SK-N-SH treated with all-trans-retinoic acid at 6 μM for 48 hours (cell line): ENCODE measurements around the gene C12orf42.

Experiments used
- ATAC-seq: fragments of 200-7000 bp; cut with Tn5 transposase; 3 replicates; pipeline ENCODE4 v1.9.1; 2020; ENCODE audit warnings: mild to moderate bottlenecking, moderate library complexity
- ARNTL ChIP-seq: fragments of 450-650 bp; formaldehyde crosslinking; IDR thresholded peaks from 2 replicates; pipeline ENCODE4 v1.5.0; 2020; ENCODE audit warnings: low read depth, mild to moderate bottlenecking, moderate library complexity, borderline replicate concordance
- BACH2 ChIP-seq: fragments of 250-450 bp; sonication (Bioruptor Pico); IDR thresholded peaks from 2 replicates; pipeline ENCODE4 v1.9.0; 2021; ENCODE audit warnings: mild to moderate bottlenecking, borderline replicate concordance
- CREB5 ChIP-seq: fragments of 250-450 bp; sonication (Bioruptor Pico); IDR thresholded peaks from 2 replicates; pipeline ENCODE4 v1.5.1; 2020; ENCODE audit warnings: low read depth, mild to moderate bottlenecking, moderate library complexity
- CSDC2 ChIP-seq: fragments of 250-450 bp; sonication (Bioruptor Pico); IDR thresholded peaks from 2 replicates; pipeline ENCODE4 v1.5.0; 2020; ENCODE audit warnings: mild to moderate bottlenecking, moderate library complexity
- CSRNP3 ChIP-seq: fragments of 250-450 bp; sonication (Bioruptor Pico); IDR thresholded peaks from 2 replicates; pipeline ENCODE4 v1.5.1; 2021; ENCODE audit warnings: mild to moderate bottlenecking, moderate library complexity
- ESRRG ChIP-seq: fragments of 250-450 bp; sonication (Bioruptor Pico); IDR thresholded peaks from 2 replicates; pipeline ENCODE4 v1.6.1; 2021; ENCODE audit warnings: mild to moderate bottlenecking
- GLIS3 ChIP-seq: fragments of 250-450 bp; sonication (Bioruptor Pico); IDR thresholded peaks from 2 replicates; pipeline ENCODE4 v1.5.0; 2020; ENCODE audit warnings: mild to moderate bottlenecking, moderate library complexity
- ISL1 ChIP-seq: fragments of 250-450 bp; sonication (Bioruptor Pico); IDR thresholded peaks from 2 replicates; pipeline ENCODE4 v2.1.2; 2022; ENCODE audit warnings: mild to moderate bottlenecking, moderate library complexity
- OSR1 ChIP-seq: fragments of 250-450 bp; sonication (Bioruptor Pico); IDR thresholded peaks from 2 replicates; pipeline ENCODE4 v1.8.0; 2022; ENCODE audit warnings: moderate library complexity, mild to moderate bottlenecking, inconsistent platforms
- PATZ1 ChIP-seq: fragments of 250-450 bp; sonication (Bioruptor Pico); IDR thresholded peaks from 2 replicates; pipeline ENCODE4 v1.8.0; 2020; ENCODE audit warnings: mild to moderate bottlenecking, moderate library complexity, borderline replicate concordance
- POU6F1 ChIP-seq: fragments of 250-450 bp; sonication (Bioruptor Pico); IDR thresholded peaks from 2 replicates; pipeline ENCODE4 v1.8.0; 2021; ENCODE audit warnings: low read depth, mild to moderate bottlenecking, moderate library complexity, borderline replicate concordance
- PPARA ChIP-seq: fragments of 250-450 bp; sonication (Bioruptor Pico); IDR thresholded peaks from 2 replicates; pipeline ENCODE4 v1.5.0; 2020; ENCODE audit warnings: mild to moderate bottlenecking, borderline replicate concordance
- RARB ChIP-seq: fragments of 250-450 bp; sonication (Bioruptor Pico); IDR thresholded peaks from 2 replicates; pipeline ENCODE4 v1.8.0; 2021; ENCODE audit warnings: mild to moderate bottlenecking, moderate library complexity
- TCF4 ChIP-seq: fragments of 250-450 bp; sonication (Bioruptor Pico); IDR thresholded peaks from 2 replicates; pipeline ENCODE4 v1.8.0; 2021; ENCODE audit warnings: mild to moderate bottlenecking, moderate library complexity, borderline replicate concordance
- TOX ChIP-seq: fragments of 250-450 bp; sonication (Bioruptor Pico); IDR thresholded peaks from 2 replicates; pipeline ENCODE4 v1.8.0; 2021; ENCODE audit warnings: mild to moderate bottlenecking, moderate library complexity, borderline replicate concordance
- TSHZ2 ChIP-seq: fragments of 250-450 bp; sonication (Bioruptor Pico); IDR thresholded peaks from 2 replicates; pipeline ENCODE4 v1.5.0; 2020; ENCODE audit warnings: mild to moderate bottlenecking, moderate library complexity
- ZC3H10 ChIP-seq: fragments of 250-450 bp; sonication (Bioruptor Pico); IDR thresholded peaks from 2 replicates; pipeline ENCODE4 v1.5.1; 2021; ENCODE audit warnings: mild to moderate bottlenecking, moderate library complexity
- ZFP30 ChIP-seq: fragments of 450-650 bp; formaldehyde crosslinking; IDR thresholded peaks from 2 replicates; pipeline ENCODE4 v1.5.0; 2022; ENCODE audit warnings: mild to moderate bottlenecking, moderate library complexity
- ZNF70 ChIP-seq: fragments of 450-650 bp; formaldehyde crosslinking; IDR thresholded peaks from 2 replicates; pipeline ENCODE4 v1.5.0; 2020; ENCODE audit warnings: mild to moderate bottlenecking, moderate library complexity
- ZNF8 ChIP-seq: fragments of 450-650 bp; formaldehyde crosslinking; IDR thresholded peaks from 2 replicates; pipeline ENCODE4 v1.5.0; 2020; ENCODE audit warnings: mild to moderate bottlenecking, moderate library complexity

C12orf42 gene

GRCh38 chr12:103392722-103393121 lies 103.0 kb downstream of the C12orf42 start:
- no peak for ATAC-seq

GRCh38 chr12:103391103-103391502 lies 104.7 kb downstream of the C12orf42 start:
- no peak for ATAC-seq
- TF ChIP-seq CSDC2 (CRISPR knock-in tag) (no peak), ARNTL (CRISPR knock-in tag) (no peak), TSHZ2 (CRISPR knock-in tag) (no peak), PATZ1 (CRISPR knock-in tag) (no peak)

More at GRCh38 chr12:103392722-103393121, 103.0 kb downstream of the C12orf42 start:
- TF ChIP-seq CREB5 (CRISPR knock-in tag) (no peak), TCF4 (CRISPR knock-in tag) (no peak), RARB (CRISPR knock-in tag) (no peak), ARNTL (CRISPR knock-in tag) (no peak), TSHZ2 (CRISPR knock-in tag) (no peak), PATZ1 (CRISPR knock-in tag) (no peak), ZC3H10 (CRISPR knock-in tag) (no peak), GLIS3 (CRISPR knock-in tag) (no peak), BACH2 (CRISPR knock-in tag) (no peak), TOX (CRISPR knock-in tag) (no peak), POU6F1 (CRISPR knock-in tag) (no peak), ZNF8 (CRISPR knock-in tag) (no peak), PPARA (no peak), ISL1 (CRISPR knock-in tag) (no peak), ZNF70 (CRISPR knock-in tag) (no peak), CSDC2 (CRISPR knock-in tag) (no peak), CSRNP3 (CRISPR knock-in tag) (no peak), OSR1 (CRISPR knock-in tag) (no peak), ZFP30 (CRISPR knock-in tag) (no peak), ESRRG (CRISPR knock-in tag) (no peak)
- TF ChIP-seq, all 23 proteins: peak for 0
